Breast epithelium (tissue), 4 donors: Measurements from ENCODE around the gene EPS8L1. TPM values are rescaled to one million over a fixed set of nuclear protein-coding genes. Genes with fewer than 3 reads are reported as not detected.

ENCODE experiments used
- DNase-seq, 2 donors: peaks; one replicate each; pipeline ENCODE4 v3.0.0-alpha.2; 2019; ENCODE audit warnings: low spot score in 2 of 2
- H3K27ac ChIP-seq, 2 donors: fragments of 200-600 bp; sonication (generic) in 1 of 2; one replicate each; pipeline ENCODE4 v1.5.1; 2016 to 2019; ENCODE audit warnings: mild to moderate bottlenecking in 1 of 2
- H3K27me3 ChIP-seq, 2 donors: fragments of 200-600 bp; sonication (generic) in 1 of 2; one replicate each; pipeline versions ENCODE4 v1.5.1 to v1.6.0; 2017 to 2019; ENCODE audit warnings: control low read depth in 1 of 2, mild to moderate bottlenecking in 1 of 2
- H3K36me3 ChIP-seq: fragments of 200-600 bp; one replicate; pipeline ENCODE4 v1.5.1; 2019
- H3K4me1 ChIP-seq, 2 donors: fragments of 200-600 bp; sonication (generic); one replicate each; pipeline ENCODE4 v1.5.1; 2016 to 2019; ENCODE audit warnings: control low read depth in 1 of 2
- H3K4me3 ChIP-seq, 3 donors: fragments of 200-600 bp; sonication (generic); 1 replicate in 2 of 3; 2 replicates in 1 of 3; pipeline ENCODE4 v1.5.1; 2016 to 2019; ENCODE audit warnings: mild to moderate bottlenecking in 3 of 3, moderate library complexity in 2 of 3
- H3K9me3 ChIP-seq, 2 donors: fragments of 200-600 bp; sonication (generic) in 1 of 2; one replicate each; pipeline ENCODE4 v1.5.1; 2016 to 2019; ENCODE audit warnings: control low read depth in 1 of 2
- CTCF ChIP-seq, 3 donors: fragments of 450-650 bp; IDR thresholded peaks; one replicate each; pipeline ENCODE4 v1.5.1; 2016 to 2017; ENCODE audit warnings: antibody characterized with exemption in 3 of 3, mild to moderate bottlenecking in 3 of 3, moderate library complexity in 3 of 3
- POLR2A ChIP-seq: fragments of 450-650 bp; IDR thresholded peaks from one replicate; pipeline ENCODE4 v1.6.1; 2016; ENCODE audit warnings: antibody characterized with exemption, mild to moderate bottlenecking, moderate library complexity
- POLR2AphosphoS5 ChIP-seq, 3 donors: sonication (generic); formaldehyde crosslinking; IDR thresholded peaks; one replicate each; pipeline ENCODE4 v1.6.1; 2017; ENCODE audit warnings: antibody characterized with exemption in 3 of 3
- intact Hi-C: fragments of 100-400 bp; cut with DNase I; formaldehyde crosslinking; loops from one replicate; pipeline ENCODE4 v1.15.1; 2023; ENCODE audit warnings: low total_unique reads
- total RNA-seq, 3 donors: library from RNA; depleted of rRNA; stranded (reverse); fragments of >200 nt; gene quantifications; one replicate each; pipeline ENCODE4 v1.1.0, GENCODE V29; 2016

The EPS8L1 gene
- total RNA-seq, 3 donors from 2014 or later: 2.4 to 51.1 (median 50.1) TPM

DNA sequence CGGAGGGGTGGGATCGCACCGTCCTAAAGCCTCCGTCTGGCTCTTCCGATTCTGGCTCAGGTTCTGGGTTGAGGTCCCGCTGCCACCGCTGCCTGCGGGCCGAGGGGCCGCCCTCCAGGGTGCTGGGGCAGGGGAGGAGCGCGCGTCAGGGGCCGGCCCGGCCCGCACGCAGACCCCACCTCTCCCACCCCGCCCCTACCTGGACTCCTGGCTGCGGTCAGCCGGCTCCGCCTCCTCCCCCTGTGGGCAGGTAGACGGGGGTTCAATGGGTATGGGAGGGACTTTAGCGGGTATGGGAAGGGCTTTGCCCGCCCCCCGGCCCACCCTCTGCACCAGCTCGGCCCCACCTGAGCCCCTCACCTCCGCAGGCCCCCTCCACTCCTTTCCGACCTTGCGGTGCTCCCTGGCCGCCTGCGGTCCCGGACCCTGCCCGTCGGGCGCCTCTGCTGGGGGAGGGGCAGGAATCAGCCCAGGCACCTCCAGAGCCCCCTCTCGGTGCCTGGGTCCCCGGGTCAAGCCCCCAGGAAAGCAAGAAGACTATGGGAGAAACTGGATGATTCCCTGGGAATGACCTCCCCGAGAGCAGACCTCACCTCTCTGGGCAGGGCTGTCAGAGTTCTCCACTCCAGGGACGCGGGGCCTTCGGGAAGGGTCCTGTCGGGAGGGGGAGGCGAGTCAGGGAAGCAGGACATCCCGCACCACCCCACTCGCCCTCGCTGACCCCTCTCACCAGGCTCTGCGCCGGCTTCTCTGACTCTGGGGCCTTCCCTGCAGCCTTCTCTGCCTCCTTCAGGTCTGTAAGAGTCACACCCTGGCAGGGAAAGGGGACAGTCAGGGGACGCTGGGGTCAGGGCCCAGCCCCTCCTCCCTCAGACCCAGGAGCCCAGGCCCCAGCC, 17.0 kb downstream of the EPS8L1 start:
- Histone ChIP-seq H3K4me3 (no peak overlapping the region), H3K27ac (no peak overlapping the region), H3K4me1 (no peaks in the 10 kb centered on the region), H3K27me3 (no peaks in the 10 kb centered on the region), H3K36me3 (peaks cover 6% of the 10 kb centered on the region), H3K9me3 (no peaks in the 10 kb centered on the region)
- intact Hi-C loops: no loop called here
- TF ChIP-seq CTCF (IDR thresholded peaks at IDR 0.05) (no peak), POLR2A (no peak), POLR2AphosphoS5 (IDR thresholded peaks at IDR 0.05) (no peak)
- DNase-seq: no peak

GRCh38 chr19:55094456-55095259, 19.0 kb downstream of the EPS8L1 start:
- H3K36me3 ChIP-seq: peaks cover 6% of the 10 kb centered on the region

GRCh38 chr19:55095260-55096060, 19.8 kb downstream of the EPS8L1 start:
- H3K36me3 ChIP-seq: peaks cover 6% of the 10 kb centered on the region
- no peak overlapping the region for H3K27ac ChIP-seq
- H3K4me3 ChIP-seq: no peak overlapping the region
- no peak for DNase-seq
- intact Hi-C loops: no loop called here
- no peaks in the 10 kb centered on the region for H3K4me1 ChIP-seq
- H3K9me3 ChIP-seq: no peaks in the 10 kb centered on the region
- H3K27me3 ChIP-seq: no peaks in the 10 kb centered on the region
- TF ChIP-seq POLR2AphosphoS5 (IDR thresholded peaks at IDR 0.05) (no peak), CTCF (IDR thresholded peaks at IDR 0.05) (no peak), POLR2A (no peak)

More at GRCh38 chr19:55094456-55095259, 19.0 kb downstream of the EPS8L1 start:
- no peaks in the 10 kb centered on the region for H3K9me3 ChIP-seq
- no peaks in the 10 kb centered on the region for H3K27me3 ChIP-seq
- no peak overlapping the region for H3K4me3 ChIP-seq
- H3K27ac ChIP-seq: no peak overlapping the region
- intact Hi-C loops: no loop called here
- DNase-seq: no peak
- no peaks in the 10 kb centered on the region for H3K4me1 ChIP-seq
- TF ChIP-seq CTCF (IDR thresholded peaks at IDR 0.05): no peak
- no peak for TF ChIP-seq POLR2AphosphoS5 (IDR thresholded peaks at IDR 0.05)
- TF ChIP-seq POLR2A: no peak

- no peaks in the 10 kb centered on the region for H3K9me3 ChIP-seq
- no peaks in the 10 kb centered on the region for H3K27me3 ChIP-seq
- TF ChIP-seq POLR2A (no peak), CTCF (IDR thresholded peaks at IDR 0.05) (no peak), POLR2AphosphoS5 (IDR thresholded peaks at IDR 0.05) (no peak)
- no peaks in the 10 kb centered on the region for H3K4me1 ChIP-seq
- H3K36me3 ChIP-seq: peaks cover 4% of the 10 kb centered on the region
- no peak overlapping the region for H3K27ac ChIP-seq
- no peak for DNase-seq
- intact Hi-C loops: no loop called here
- H3K4me3 ChIP-seq: no peak overlapping the region
Measured at GRCh38 chr19:55096061-55096701, 20.5 kb downstream of the EPS8L1 start.
